HuH-7 (cell line): ENCODE data around the gene CD19.

Experiments
- DNase-seq: peaks from one replicate; pipeline ENCODE4 v3.0.0; 2011; ENCODE audit warnings: low spot score

Gene CD19

GRCh38 chr16:28982949-28983348, 51.2 kb downstream of the CD19 start:
- DNase-seq, result no peak

- no peak for DNase-seq
Measured at GRCh38 chr16:28983644-28984043, 51.9 kb downstream of the CD19 start.

- no peak for DNase-seq
Measured at GRCh38 chr16:28984091-28984490, 52.3 kb downstream of the CD19 start.

DNA sequence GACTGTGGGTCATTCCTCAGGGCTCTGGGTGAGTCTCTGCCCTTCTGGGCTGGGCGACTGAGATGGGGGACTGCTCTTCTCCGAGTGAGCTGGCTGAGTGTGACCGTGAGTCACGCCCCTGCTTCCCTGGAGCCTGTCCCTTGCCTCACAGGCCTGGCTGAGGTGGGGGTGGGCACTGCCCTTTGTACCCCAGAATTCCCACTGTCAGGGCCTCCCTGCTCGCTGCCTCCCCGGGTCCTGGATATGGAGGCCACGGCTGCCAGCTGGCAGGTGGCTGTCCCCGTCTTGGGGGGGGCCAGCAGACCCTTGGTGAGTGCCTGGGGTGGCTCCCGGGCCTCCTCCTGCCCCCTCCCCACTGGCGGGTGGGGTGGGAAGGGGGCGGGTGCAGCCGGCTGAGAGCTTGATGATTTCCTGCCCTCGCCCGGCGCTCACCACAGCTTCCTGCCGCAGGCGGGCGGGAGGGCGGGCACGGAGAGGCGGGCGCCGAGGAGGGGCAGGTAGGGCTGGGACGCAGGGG, 52.9 kb downstream of the CD19 start, which contains the start of gene LAT:
LAT (plus strand) TSS at position 434 of the 517 bp plus-strand sequence. CDS start 366 bp downstream, outside the sequence.
- DNase-seq, result no peak

DNA sequence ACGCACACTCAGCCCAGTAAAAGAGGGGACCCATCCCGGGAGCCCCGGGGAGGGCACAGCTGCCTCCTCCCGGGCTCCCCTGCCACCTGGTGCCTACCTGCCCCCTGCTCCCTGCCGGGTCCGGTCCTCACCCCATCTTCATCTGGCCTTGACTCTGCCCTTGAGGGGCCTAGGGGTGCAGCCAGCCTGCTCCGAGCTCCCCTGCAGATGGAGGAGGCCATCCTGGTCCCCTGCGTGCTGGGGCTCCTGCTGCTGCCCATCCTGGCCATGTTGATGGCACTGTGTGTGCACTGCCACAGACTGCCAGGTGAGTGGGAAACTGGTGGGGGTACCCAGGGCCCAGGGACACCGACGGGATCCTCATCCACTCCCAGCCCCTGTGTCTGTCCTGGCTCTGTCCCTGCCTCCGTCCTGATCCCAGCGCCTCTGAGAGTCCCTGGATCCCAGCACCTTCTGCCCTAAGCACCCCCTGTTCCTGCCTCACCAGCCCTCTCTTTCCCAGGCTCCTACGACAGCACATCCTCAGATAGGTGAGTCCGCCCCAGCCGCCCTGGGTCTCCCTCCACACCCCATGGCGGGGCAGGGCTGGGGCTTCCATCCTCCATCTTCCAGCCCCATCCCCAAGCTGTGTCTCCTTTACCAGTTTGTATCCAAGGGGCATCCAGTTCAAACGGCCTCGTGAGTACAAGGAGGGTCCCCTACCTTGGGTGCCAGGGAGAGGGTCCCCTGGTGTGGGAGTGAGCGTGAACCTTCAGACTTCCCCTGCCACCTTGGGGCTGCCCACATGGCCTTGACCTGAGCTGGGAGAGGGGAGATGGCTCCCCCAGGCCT, 53.7 kb downstream of the CD19 start:
- no peak for DNase-seq

GRCh38 chr16:28986046-28986445, 54.3 kb downstream of the CD19 start:
- no peak for DNase-seq

DNA sequence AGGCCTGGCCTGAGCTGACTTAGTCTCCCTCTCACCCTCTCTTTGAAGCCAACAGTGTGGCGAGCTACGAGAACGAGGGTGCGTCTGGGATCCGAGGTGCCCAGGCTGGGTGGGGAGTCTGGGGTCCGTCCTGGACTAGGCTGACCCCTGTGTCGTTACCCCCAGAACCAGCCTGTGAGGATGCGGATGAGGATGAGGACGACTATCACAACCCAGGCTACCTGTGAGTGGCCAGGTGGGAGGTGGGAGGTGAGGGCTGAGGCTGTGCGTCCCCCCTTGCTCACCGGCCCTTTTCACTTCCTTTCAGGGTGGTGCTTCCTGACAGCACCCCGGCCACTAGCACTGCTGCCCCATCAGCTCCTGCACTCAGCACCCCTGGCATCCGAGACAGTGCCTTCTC, 54.7 kb downstream of the CD19 start:
- no peak for DNase-seq

- DNase-seq, result no peak
Measured at GRCh38 chr16:28987170-28987853, 55.5 kb downstream of the CD19 start.
